Hepatocyte (in vitro differentiated cells): ENCODE results near the gene KMT2D.

Source experiments
- EZH2 ChIP-seq: fragments of 200-600 bp; sonication (generic); IDR thresholded peaks from 2 replicates; pipeline ENCODE4 v1.6.1; 2016; ENCODE audit warnings: antibody characterized with exemption, mild to moderate bottlenecking, borderline replicate concordance
- TF ChIP-seq, protein P1 (sequence below): fragments of 200-600 bp; sonication (generic); IDR thresholded peaks from 2 replicates; pipeline ENCODE4 v1.5.1; 2016; ENCODE audit warnings: antibody characterized with exemption, mild to moderate bottlenecking; ENCODE audit not compliant: poor library complexity

DNA sequence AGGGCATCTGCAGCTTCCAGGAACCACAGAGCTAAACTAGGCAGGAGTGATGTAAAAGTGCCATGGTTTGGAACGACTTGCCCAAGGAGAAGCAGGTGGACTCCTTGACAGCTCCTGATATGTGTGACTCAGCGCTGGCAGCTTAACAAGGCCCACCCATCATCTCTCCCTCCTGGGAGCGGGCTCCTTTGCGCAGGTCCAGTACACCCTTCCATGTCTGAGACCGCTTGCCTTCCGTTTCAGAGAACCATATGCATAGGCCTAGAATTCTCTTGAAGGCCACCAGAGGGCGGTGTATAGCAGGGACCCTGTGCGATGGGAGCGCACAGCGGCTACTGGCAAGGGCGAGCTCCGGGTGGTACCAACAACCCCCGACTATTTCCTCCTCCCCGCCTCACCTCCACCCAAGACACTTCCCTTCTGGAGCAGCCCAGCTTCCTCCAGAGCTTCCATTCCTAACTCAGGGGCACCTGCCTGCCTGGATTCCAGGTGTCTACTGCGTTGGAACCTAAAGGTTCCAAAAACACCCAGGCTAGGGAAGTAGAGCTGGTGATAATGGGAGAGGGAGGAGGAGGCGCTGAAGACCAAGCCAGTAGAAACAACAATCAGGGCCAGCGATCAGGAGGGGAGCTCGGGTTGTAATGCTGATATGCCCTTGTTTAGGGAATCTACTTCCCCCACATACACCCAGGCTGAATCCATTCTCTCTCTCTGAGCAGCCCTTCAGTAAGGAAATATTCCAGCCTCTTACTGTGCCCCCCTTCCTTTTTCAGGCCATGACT, 27.7 kb upstream of the KMT2D start:
- TF ChIP-seq, protein P1, sequence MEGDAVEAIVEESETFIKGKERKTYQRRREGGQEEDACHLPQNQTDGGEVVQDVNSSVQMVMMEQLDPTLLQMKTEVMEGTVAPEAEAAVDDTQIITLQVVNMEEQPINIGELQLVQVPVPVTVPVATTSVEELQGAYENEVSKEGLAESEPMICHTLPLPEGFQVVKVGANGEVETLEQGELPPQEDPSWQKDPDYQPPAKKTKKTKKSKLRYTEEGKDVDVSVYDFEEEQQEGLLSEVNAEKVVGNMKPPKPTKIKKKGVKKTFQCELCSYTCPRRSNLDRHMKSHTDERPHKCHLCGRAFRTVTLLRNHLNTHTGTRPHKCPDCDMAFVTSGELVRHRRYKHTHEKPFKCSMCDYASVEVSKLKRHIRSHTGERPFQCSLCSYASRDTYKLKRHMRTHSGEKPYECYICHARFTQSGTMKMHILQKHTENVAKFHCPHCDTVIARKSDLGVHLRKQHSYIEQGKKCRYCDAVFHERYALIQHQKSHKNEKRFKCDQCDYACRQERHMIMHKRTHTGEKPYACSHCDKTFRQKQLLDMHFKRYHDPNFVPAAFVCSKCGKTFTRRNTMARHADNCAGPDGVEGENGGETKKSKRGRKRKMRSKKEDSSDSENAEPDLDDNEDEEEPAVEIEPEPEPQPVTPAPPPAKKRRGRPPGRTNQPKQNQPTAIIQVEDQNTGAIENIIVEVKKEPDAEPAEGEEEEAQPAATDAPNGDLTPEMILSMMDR = peak; percentile 90
- no peak for TF ChIP-seq EZH2
